Esophagus muscularis mucosa (tissue), 3 donors: ENCODE data around the gene S1PR1.

Experiments
- CTCF ChIP-seq, 3 experiments: fragments of 200-600 bp in 2 of 3; fragments of 450-650 bp in 1 of 3; sonication (generic) in 2 of 3; IDR thresholded peaks; one replicate each; pipeline ENCODE4 v1.5.1; 2017 to 2019; ENCODE audit warnings: antibody characterized with exemption in 3 of 3, mild to moderate bottlenecking in 2 of 3, moderate library complexity in 1 of 3
- POLR2AphosphoS5 ChIP-seq, 2 donors: sonication (generic); formaldehyde crosslinking; IDR thresholded peaks; one replicate each; pipeline ENCODE4 v1.6.1; 2017; ENCODE audit warnings: antibody characterized with exemption in 2 of 2

DNA sequence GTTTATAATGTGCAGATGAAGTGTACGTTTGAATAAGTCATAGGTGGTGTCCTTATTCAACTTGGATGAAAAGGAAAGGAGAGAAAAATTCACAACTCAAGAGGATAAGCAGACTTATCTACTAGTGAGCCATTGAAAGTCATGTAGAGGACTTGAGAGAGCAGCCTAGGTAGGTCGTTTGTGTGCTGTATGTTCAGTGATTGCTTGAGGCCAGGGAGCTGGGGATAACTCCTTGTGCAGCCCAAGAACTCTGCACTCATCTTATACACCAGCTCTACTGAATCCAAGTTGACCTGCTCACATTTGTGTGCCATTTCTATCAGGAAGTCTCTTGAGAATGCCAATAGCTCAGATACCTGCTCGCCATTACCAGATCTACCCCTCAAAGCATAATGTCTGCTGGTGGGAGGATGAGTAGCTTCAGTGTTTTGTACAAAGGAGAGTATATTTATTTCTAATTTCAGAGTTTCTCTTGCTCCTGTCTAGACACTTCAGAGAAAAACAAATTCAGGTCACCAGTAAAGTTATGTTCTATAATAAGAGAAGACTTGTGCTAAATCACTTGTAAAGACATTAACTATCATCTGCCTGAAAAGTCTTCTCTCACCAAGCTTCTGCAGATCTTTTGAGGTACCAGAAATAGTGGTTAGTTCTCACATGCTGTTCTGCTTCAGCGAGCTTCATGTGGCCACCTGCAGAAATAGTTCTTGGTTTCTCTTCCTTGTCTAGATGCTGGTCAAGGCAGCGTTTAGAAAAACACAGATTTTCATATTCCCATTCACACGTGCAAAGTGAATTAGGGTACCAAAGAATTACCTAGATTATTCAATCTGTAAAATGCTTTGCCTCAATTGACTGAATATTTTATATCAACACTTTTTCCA is 10.8 kb downstream of the S1PR1 start:
- TF ChIP-seq CTCF (IDR thresholded peaks at IDR 0.05): no peak
- TF ChIP-seq POLR2AphosphoS5 (IDR thresholded peaks at IDR 0.05): no peak
